Ramos (cell line): ENCODE results near the gene C1QTNF9.
"Not testable (repeated sequence)": the region's sequence is repeated elsewhere in the genome, so short reads cannot be mapped to it uniquely, and the experiment has no call there.

Experiments used
- in situ Hi-C: fragments of 300-500 bp; cut with MboI; formaldehyde crosslinking; loops from one replicate; pipeline ENCODE4 v1.14.3; 2022; ENCODE audit warnings: low sequenced_read_pairs; ENCODE audit not compliant: unreplicated experiment

The C1QTNF9 gene

GRCh38 chr13:24357756-24358155 is 48.4 kb downstream of the C1QTNF9 start:
- in situ Hi-C loops, result no loop called here

GRCh38 chr13:24358836-24359235 is 49.5 kb downstream of the C1QTNF9 start:
- in situ Hi-C loops, result not testable (repeated sequence)

- in situ Hi-C loops, result not testable (repeated sequence)
Observed at GRCh38 chr13:24359252-24359651, 49.9 kb downstream of the C1QTNF9 start.

- in situ Hi-C loops, result loop anchor here (10.0 kb wide), 1 partner anchor 1415 kb away; no protein-coding TSS in a partner anchor
Observed at GRCh38 chr13:24360106-24360505, 50.7 kb downstream of the C1QTNF9 start.

GRCh38 chr13:24361113-24361512 is 51.7 kb downstream of the C1QTNF9 start:
- in situ Hi-C loops, result loop anchor here (10.0 kb wide), 1 partner anchor 1416 kb away; no protein-coding TSS in a partner anchor

GRCh38 chr13:24361852-24362366 is 52.5 kb downstream of the C1QTNF9 start:
- in situ Hi-C loops, result loop anchor here (10.0 kb wide), 1 partner anchor 1417 kb away; no protein-coding TSS in a partner anchor

- in situ Hi-C loops, result loop anchor here (10.0 kb wide), 1 partner anchor 1418 kb away; no protein-coding TSS in a partner anchor
Observed at GRCh38 chr13:24362435-24362952, 53.1 kb downstream of the C1QTNF9 start.

GRCh38 chr13:24365191-24365590 is 55.8 kb downstream of the C1QTNF9 start:
- in situ Hi-C loops, result loop anchor here (10.0 kb wide), 1 partner anchor 1420 kb away; no protein-coding TSS in a partner anchor

- in situ Hi-C loops, result loop anchor here (10.0 kb wide), 1 partner anchor 1422 kb away; no protein-coding TSS in a partner anchor
Observed at GRCh38 chr13:24366315-24366714, 56.9 kb downstream of the C1QTNF9 start.

GRCh38 chr13:24371273-24371672 is 61.9 kb downstream of the C1QTNF9 start:
- in situ Hi-C loops, result not testable (repeated sequence)
